Measurements from ENCODE around the gene EYA2. TPM values are rescaled to one million over a fixed set of nuclear protein-coding genes. Genes with fewer than 3 reads are reported as not detected.

The EYA2 gene
- polyA plus RNA-seq, 2 donors, result 21.5 to 23.6 TPM

DNA sequence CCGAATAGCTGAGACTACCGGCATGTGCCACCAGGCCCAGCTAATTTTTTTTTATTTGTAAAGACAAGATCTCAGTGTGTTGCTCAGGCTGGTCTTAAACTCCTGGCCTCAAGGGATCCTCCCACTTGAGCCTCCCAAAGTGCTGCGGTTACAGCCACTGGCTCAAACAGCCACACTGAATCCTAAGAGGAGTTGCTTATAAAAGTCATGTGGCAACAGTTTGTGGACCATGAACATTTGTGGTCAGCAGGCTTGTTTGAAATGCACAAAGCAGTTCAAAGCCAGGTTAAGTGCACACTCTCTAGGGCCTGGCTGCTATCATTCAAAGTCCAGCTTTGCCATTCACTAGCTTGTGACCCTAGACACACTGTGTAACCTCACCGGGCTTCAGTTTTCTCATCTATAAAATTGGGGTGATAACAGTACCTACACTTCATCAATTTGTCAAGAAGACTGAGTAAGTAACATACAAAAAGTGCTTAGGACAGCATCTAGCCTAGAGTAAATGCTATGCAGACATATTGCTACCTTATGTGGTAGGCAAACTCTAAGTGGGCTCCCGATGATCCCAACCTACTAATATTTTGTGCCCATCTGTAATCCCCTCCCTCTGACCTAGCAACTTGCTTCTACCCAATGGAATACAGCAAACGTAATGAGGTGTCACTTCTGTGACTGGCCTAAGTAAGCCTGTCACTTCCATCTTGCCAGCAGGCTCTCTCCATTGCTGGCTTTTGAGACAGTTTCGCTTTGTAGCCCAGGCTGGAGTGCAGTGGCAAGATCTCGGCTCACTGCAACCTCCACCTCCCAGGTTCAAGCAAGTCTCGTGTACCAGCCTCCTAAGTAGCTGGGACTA is 338.9 kb downstream of the EYA2 start:
- Histone ChIP-seq H3K4me1 (ENCODE audit: control insufficient read depth in 2 of 2, insufficient read depth in 2 of 2, low read length in 1 of 2) (no peaks in the 10 kb centered on the region), H3K36me3 (ENCODE audit: control insufficient read depth in 2 of 2, insufficient read depth in 2 of 2, low read length in 1 of 2) (peaks cover 0 to 42% of the 10 kb centered on the region in 2 donors)

DNA sequence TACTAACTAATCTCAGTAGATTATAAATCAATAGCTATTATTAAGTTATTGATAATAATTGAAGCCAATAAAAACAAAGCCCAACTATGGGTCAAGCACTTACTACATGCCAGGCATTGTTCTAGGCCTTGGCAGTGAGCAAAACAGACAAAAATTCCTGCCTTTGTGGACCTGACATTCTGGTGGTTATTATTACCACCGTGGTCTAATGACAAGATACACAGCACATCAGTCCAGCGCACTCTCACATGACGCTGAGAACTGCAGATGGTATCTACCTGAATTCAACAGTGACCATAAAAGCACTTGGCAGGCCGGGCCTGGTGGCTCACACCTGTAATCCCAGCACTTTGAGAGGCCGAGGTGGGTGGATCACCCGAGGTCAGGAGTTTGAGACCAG is 340.5 kb downstream of the EYA2 start:
- 96 to 98% methylated on average over 6 of the region's 6 CpGs for WGBS, 2 donors
- H3K36me3 ChIP-seq (ENCODE audit: control insufficient read depth in 2 of 2, insufficient read depth in 2 of 2, low read length in 1 of 2), result peaks cover 0 to 42% of the 10 kb centered on the region in 2 donors
- no peaks in the 10 kb centered on the region for H3K9me3 ChIP-seq (ENCODE audit: control insufficient read depth in 2 of 2, insufficient read depth in 1 of 2, low read depth in 1 of 2, low read length in 1 of 2)
- H3K27ac ChIP-seq (ENCODE audit: low read depth in 2 of 2, low read length in 1 of 2), result no peak overlapping the region
- H3K4me1 ChIP-seq (ENCODE audit: control insufficient read depth in 2 of 2, insufficient read depth in 2 of 2, low read length in 1 of 2), result no peaks in the 10 kb centered on the region
- no peaks in the 10 kb centered on the region for H3K27me3 ChIP-seq (ENCODE audit: control insufficient read depth in 1 of 2, insufficient read depth in 2 of 2, low read length in 2 of 2)
- no peak overlapping the region for H3K4me3 ChIP-seq (ENCODE audit: low read depth in 1 of 2, low read length in 2 of 2)

More for the DNA sequence above, 338.9 kb downstream of the EYA2 start:
- Histone ChIP-seq H3K27me3 (ENCODE audit: control insufficient read depth in 1 of 2, insufficient read depth in 2 of 2, low read length in 2 of 2) (no peaks in the 10 kb centered on the region), H3K9me3 (ENCODE audit: control insufficient read depth in 2 of 2, insufficient read depth in 1 of 2, low read depth in 1 of 2, low read length in 1 of 2) (no peaks in the 10 kb centered on the region), H3K4me3 (ENCODE audit: low read depth in 1 of 2, low read length in 2 of 2) (no peak overlapping the region), H3K27ac (ENCODE audit: low read depth in 2 of 2, low read length in 1 of 2) (no peak overlapping the region)
- 94 to 95% methylated on average over 9 of the region's 9 CpGs for WGBS, 2 donors

DNA sequence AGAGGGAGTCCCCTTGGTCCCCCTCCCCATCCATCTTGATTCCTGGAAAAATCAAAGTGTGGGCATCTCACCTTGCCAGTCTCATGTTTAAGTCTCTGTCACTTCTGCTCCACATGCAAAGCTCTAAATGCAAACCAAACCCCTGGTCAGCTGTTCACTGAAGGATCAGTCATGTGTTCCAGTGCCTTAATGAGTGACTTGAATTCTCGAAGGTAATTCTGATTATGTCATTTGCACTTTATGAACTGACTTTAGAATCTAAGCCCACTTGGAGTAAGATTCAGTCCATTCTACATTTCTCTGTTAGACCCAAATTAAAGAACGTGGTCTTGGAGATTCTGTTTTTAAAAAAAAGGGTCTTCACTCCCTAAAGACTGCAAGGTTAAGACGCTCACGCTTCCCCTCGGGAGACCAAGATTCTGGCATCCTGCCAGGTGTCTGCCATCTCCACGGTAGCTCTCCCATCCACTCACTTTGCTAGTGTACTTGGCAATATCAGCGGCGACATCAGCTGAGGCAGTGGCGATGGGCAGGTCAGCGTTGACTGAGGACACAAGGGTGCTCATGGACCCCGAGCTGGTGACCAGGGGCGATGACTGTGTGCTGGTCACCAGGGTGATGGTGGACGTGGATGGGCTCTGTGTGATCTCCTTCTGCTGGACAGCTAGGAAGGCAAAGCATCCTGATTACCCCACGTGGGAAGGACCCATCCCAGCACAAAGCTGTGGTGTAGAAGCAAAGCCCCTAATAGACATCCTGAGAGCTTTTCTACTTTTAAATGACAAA is 341.4 kb downstream of the EYA2 start:
- Histone ChIP-seq H3K4me3 (ENCODE audit: low read depth in 1 of 2, low read length in 2 of 2) (no peak overlapping the region), H3K27ac (ENCODE audit: low read depth in 2 of 2, low read length in 1 of 2) (no peak overlapping the region), H3K9me3 (ENCODE audit: control insufficient read depth in 2 of 2, insufficient read depth in 1 of 2, low read depth in 1 of 2, low read length in 1 of 2) (no peaks in the 10 kb centered on the region), H3K4me1 (ENCODE audit: control insufficient read depth in 2 of 2, insufficient read depth in 2 of 2, low read length in 1 of 2) (no peaks in the 10 kb centered on the region), H3K27me3 (ENCODE audit: control insufficient read depth in 1 of 2, insufficient read depth in 2 of 2, low read length in 2 of 2) (no peaks in the 10 kb centered on the region), H3K36me3 (ENCODE audit: control insufficient read depth in 2 of 2, insufficient read depth in 2 of 2, low read length in 1 of 2) (peaks cover 0 to 39% of the 10 kb centered on the region in 2 donors)
- 89 to 91% methylated on average over 14 of the region's 14 CpGs for WGBS, 2 donors

DNA sequence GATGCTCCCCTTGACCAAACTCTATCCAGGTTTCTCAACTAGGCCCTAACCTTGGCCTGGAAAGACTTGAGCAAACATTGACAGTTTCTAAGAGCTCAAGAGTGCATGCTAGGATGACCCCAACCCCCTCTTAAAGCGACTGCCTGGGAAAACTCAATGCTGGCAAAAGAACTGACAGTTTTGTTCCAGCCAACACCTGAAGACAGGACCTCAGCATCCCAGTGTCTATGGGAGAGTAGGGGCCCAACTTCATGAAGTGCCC is 341.9 kb downstream of the EYA2 start:
- Histone ChIP-seq H3K27me3 (ENCODE audit: control insufficient read depth in 1 of 2, insufficient read depth in 2 of 2, low read length in 2 of 2) (no peaks in the 10 kb centered on the region), H3K4me3 (ENCODE audit: low read depth in 1 of 2, low read length in 2 of 2) (no peak overlapping the region), H3K9me3 (ENCODE audit: control insufficient read depth in 2 of 2, insufficient read depth in 1 of 2, low read depth in 1 of 2, low read length in 1 of 2) (no peaks in the 10 kb centered on the region), H3K4me1 (ENCODE audit: control insufficient read depth in 2 of 2, insufficient read depth in 2 of 2, low read length in 1 of 2) (no peaks in the 10 kb centered on the region), H3K36me3 (ENCODE audit: control insufficient read depth in 2 of 2, insufficient read depth in 2 of 2, low read length in 1 of 2) (peaks cover 0 to 37% of the 10 kb centered on the region in 2 donors), H3K27ac (ENCODE audit: low read depth in 2 of 2, low read length in 1 of 2) (no peak overlapping the region)
- 94% methylated on average over 1 of the region's 1 CpG for WGBS, 2 donors

DNA sequence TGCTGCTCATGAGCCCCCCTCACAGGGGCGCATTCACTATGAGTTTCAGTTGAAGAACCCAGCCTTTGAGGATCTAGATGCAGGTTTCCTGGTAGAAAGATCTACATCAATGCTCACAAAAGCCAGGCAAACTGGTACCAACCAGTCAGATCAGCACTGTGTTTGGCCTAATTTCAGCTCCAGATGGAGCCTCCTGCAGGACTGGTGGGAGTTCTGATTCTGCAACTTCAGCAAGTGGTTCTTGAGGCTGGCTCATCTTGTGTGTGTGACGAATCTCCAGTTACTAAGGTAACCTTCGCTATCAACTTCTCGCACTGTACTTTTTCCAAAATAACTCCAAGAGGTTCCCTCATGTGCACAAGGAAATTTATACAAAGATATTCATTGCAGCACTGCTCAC is 343.1 kb downstream of the EYA2 start:
- Histone ChIP-seq H3K27ac (ENCODE audit: low read depth in 2 of 2, low read length in 1 of 2) (no peak overlapping the region), H3K27me3 (ENCODE audit: control insufficient read depth in 1 of 2, insufficient read depth in 2 of 2, low read length in 2 of 2) (no peaks in the 10 kb centered on the region), H3K4me1 (ENCODE audit: control insufficient read depth in 2 of 2, insufficient read depth in 2 of 2, low read length in 1 of 2) (peaks cover 0 to 2% of the 10 kb centered on the region in 2 donors), H3K9me3 (ENCODE audit: control insufficient read depth in 2 of 2, insufficient read depth in 1 of 2, low read depth in 1 of 2, low read length in 1 of 2) (no peaks in the 10 kb centered on the region), H3K36me3 (ENCODE audit: control insufficient read depth in 2 of 2, insufficient read depth in 2 of 2, low read length in 1 of 2) (peaks cover 5 to 42% of the 10 kb centered on the region in 2 donors), H3K4me3 (ENCODE audit: low read depth in 1 of 2, low read length in 2 of 2) (no peak overlapping the region)
- WGBS, 2 donors, result 90 to 93% methylated on average over 4 of the region's 4 CpGs

Other genes with a start within 250 kb of the EYA2 start
- under 1 TPM; 0.22 to 0.45 TPM for gene SLC13A3, start 243.4 kb upstream of the EYA2 start, polyA plus RNA-seq
- gene TP53RK, start 205.4 kb upstream of the EYA2 start, polyA plus RNA-seq, result 1 to 10 TPM; 8.0 to 9.9 TPM
- gene SLC2A10, start 185.2 kb upstream of the EYA2 start, polyA plus RNA-seq, result 1 to 10 TPM; 2.6 to 5.4 TPM

All from esophagus (tissue), 2 donors.